Activated naive CD8-positive, alpha-beta T cell treated with anti-CD3 and anti-CD28 coated beads for 36 hours (primary cell): ENCODE measurements around the gene FUT7. TPM values are rescaled to one million over a fixed set of nuclear protein-coding genes. Genes with fewer than 3 reads are reported as not detected.

Experiments used
- DNase-seq: peaks from one replicate; pipeline ENCODE4 v3.0.0; 2021
- H3K27ac Mint-ChIP-seq: one replicate; pipeline ENCODE4 v1.8.0; 2022; ENCODE audit warnings: mild to moderate bottlenecking, moderate library complexity, mixed read lengths
- H3K27me3 Mint-ChIP-seq: one replicate; pipeline ENCODE4 v1.8.0; 2022; ENCODE audit warnings: mild to moderate bottlenecking, mixed read lengths
- H3K36me3 Mint-ChIP-seq: one replicate; pipeline ENCODE4 v1.8.0; 2021; ENCODE audit warnings: mild to moderate bottlenecking, mixed read lengths
- H3K4me1 Mint-ChIP-seq: one replicate; pipeline ENCODE4 v1.8.0; 2021; ENCODE audit warnings: mixed read lengths
- H3K4me3 Mint-ChIP-seq: one replicate; pipeline ENCODE4 v1.8.0; 2022; ENCODE audit warnings: mild to moderate bottlenecking, moderate library complexity, mixed read lengths
- H3K9me3 Mint-ChIP-seq: one replicate; pipeline ENCODE4 v1.8.0; 2022; ENCODE audit warnings: mixed read lengths
- total RNA-seq, 2 experiments: library from RNA; stranded (reverse); gene quantifications; one replicate each; pipeline ENCODE4 v1.2.3, GENCODE V29; 2021

Gene FUT7
- total RNA-seq, 2 experiments from 2014 or later: not detected

DNA sequence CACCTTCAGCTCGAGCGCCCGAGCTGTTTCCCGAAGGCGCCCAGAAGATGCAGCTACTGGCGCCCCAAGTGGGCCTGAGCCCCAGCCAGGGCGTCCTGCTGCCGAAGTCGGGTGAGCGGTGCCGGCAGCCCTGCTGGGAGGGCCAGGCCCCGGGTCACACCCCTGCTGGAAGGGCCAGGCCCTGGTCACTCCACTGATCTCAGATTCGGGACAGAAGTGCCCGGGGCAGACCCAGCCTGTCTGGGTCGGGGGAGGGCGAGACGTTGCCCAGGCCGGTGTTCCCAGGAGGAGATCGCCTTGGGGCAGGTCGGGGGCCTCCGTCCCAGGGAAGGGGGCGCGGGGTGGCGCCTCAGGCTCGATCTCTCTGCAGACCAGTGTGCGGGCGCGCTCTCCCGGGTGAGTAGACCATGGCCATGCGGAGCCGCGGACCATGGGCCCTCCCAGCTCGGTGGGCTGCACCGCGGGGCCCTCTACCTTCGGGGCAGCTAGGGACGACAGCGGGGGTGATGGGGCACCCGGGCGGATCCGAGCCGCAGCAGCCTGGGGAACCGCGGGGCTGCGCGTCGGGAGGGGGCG lies 46.8 kb downstream of the FUT7 start:
- no peak overlapping the region for H3K27ac Mint-ChIP-seq
- H3K9me3 Mint-ChIP-seq: no peaks in the 10 kb centered on the region
- peaks cover 24% of the 10 kb centered on the region for H3K27me3 Mint-ChIP-seq
- no peak overlapping the region for H3K4me3 Mint-ChIP-seq
- DNase-seq: no peak
- no peaks in the 10 kb centered on the region for H3K4me1 Mint-ChIP-seq
- no peaks in the 10 kb centered on the region for H3K36me3 Mint-ChIP-seq

DNA sequence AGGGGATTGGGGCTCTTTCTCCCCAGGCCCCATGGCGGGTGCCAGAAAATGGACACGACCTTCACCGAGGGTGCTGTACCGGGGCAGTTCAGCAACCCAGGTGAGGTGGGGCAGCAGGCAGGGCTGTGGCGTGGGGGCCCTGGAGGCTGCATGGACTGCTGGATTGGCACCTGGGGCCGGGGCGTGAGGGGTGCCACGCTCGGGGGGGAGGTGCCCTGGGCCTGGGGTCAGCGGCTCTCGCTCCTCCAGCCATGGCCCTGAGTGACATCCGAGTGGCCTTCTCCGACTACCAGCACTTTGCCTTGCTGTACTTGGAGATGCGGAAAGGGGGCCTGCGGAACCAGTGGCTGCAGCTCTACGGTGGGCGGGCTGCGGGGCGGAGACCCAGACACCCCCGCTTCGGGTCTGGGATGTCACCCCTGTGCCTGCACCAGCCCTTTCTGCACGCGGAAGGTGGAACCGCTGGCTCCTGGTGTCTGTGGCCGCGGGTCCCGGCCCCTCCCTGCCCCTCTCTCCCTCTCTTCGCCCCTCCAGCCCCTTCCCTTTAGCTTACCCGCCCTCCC lies 47.3 kb downstream of the FUT7 start:
- Mint-ChIP-seq H3K4me3 (no peak overlapping the region), H3K9me3 (no peaks in the 10 kb centered on the region), H3K36me3 (no peaks in the 10 kb centered on the region), H3K27me3 (peaks cover 24% of the 10 kb centered on the region), H3K4me1 (no peaks in the 10 kb centered on the region), H3K27ac (no peak overlapping the region)
- DNase-seq: no peak

DNA sequence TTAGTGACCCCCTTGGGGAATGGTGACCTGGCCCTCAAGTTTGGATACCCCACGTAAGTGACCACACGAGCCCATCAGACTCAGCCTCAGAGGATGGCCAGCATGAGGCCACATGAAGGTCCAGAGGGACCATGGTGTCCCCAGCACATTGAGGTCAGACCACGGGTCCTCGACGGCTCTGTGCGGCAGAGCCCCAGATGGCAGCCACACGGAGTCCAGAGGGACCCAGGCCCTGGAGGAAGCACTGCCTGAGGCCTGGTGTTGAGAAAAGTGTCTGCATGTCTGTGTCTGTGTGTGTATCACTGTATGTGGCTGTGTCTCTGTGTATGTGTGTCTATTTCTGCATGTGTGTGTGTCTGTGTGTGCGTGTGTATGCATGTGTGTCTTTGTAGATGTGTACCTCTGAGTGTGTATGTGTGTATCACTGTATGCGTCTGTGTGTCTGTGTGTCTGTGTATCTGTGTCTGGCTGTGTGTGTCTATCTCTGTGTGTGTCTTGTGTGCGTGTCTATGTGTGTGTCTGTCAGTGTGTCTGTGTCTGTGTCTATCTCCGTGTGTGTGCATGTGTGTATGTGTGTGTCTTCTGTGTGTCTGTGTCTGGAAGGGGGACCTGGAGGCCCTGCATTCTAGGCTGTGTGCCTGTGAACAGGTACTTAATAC lies 48.1 kb downstream of the FUT7 start:
- Mint-ChIP-seq H3K27ac (no peak overlapping the region), H3K9me3 (no peaks in the 10 kb centered on the region), H3K36me3 (no peaks in the 10 kb centered on the region), H3K4me3 (no peak overlapping the region), H3K27me3 (peaks cover 24% of the 10 kb centered on the region), H3K4me1 (no peaks in the 10 kb centered on the region)
- no peak for DNase-seq

DNA sequence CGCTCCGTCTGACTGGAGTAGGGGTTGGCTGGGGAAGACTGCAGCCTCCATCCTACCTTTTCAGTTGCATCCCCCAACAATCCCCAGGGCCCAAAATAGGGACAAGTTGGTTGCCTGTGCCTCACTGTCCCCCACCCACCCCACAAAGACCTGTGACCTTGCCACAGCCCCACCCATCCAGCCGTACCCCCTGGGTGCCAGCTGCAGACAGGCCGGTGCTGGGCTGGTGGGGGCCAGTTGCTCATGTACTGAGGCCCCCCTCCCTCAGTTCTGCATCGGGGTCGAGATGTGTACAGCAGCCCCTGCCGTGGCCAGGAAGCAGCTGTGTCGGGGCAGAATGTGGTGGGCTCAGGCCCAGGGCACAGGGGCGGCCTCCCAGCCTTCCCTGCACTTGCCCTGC lies 48.7 kb downstream of the FUT7 start:
- no peak overlapping the region for H3K27ac Mint-ChIP-seq
- H3K4me1 Mint-ChIP-seq: no peaks in the 10 kb centered on the region
- no peak overlapping the region for H3K4me3 Mint-ChIP-seq
- no peaks in the 10 kb centered on the region for H3K36me3 Mint-ChIP-seq
- DNase-seq: no peak
- no peaks in the 10 kb centered on the region for H3K9me3 Mint-ChIP-seq
- peaks cover 24% of the 10 kb centered on the region for H3K27me3 Mint-ChIP-seq

DNA sequence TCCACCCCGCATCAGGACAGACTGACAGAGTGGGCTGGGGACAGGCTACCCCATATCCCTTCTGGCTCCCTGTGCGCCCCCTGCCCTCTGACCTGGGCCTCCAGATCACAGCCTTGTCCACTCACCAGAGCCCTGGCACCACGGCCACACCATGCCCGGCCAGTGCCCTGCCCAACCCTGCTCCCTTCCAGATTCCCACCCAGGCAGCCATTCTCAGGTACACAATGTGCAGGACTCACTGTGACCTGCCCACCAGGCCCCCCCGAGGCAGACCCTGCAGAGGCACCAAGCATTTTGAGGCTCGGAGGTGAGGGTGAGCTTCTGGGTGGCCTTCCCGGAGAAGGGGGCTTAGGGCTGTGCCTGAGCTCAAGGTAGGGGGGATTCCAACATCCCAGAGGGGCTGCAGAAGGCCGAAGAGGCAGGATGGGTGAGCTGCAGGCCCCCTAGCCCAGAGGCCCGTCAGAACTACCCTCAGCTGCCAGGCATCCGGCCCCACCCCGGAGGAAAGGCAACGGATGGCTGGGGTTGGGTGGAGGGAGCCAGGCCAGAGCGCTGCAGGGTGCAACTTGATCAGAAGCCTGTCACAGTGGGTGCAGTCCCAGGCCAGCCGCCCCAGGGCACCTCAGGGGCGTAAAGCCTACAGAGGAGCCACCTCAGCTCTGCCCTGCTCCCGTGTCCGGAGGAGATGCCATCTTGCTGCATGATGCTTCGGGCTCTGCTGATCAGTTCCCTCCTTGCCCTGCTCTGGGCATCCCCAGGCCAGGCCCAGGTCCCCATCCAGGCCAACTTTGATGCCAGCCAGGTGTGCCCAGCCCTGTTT lies 49.4 kb downstream of the FUT7 start, which contains the start of gene LCNL1:
Gene LCNL1, plus strand, starts transcription at position 762 of the 820 bp plus-strand sequence. CDS start 594 bp downstream, outside the sequence.
- Mint-ChIP-seq H3K4me1 (no peaks in the 10 kb centered on the region), H3K4me3 (no peak within 1 kb of the TSS), H3K36me3 (no peaks in the 10 kb centered on the region), H3K9me3 (no peaks in the 10 kb centered on the region), H3K27ac (no peak within 1 kb of the TSS), H3K27me3 (peaks cover 24% of the 10 kb centered on the region)
- DNase-seq: no peak

DNA sequence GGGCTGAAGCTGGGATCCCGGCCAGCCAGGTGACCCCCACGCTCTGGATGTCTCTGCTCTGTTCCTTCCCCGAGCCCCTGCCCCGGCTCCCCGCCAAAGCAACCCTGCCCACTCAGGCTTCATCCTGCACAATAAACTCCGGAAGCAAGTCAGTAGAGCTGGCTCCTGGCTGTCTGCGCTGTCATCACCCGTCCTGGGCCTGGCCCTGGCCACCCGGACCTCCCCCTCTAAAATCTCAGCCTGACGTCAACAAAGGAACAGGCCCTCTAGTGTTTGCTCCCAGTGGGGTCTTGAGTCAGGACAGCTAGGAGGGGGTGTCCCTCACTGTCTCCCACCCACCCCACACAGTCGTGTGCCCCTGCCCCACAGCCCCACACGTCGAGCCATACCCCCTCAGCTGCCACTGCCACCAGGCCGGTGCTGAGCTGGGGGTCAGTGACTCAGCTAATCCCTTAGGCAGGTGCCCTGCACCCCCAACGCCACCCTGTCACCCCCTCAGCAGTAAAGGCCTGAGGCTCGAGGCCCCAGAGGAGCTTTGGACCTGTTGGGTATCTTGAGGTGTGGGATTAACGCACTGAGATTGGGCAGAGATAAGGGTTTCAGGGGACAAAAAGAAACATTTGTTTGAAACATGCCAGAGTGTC lies 50.2 kb downstream of the FUT7 start:
- H3K4me3 Mint-ChIP-seq: no peak overlapping the region
- H3K27ac Mint-ChIP-seq: no peak overlapping the region
- no peaks in the 10 kb centered on the region for H3K9me3 Mint-ChIP-seq
- H3K36me3 Mint-ChIP-seq: no peaks in the 10 kb centered on the region
- no peaks in the 10 kb centered on the region for H3K4me1 Mint-ChIP-seq
- no peak for DNase-seq
- peaks cover 24% of the 10 kb centered on the region for H3K27me3 Mint-ChIP-seq

DNA sequence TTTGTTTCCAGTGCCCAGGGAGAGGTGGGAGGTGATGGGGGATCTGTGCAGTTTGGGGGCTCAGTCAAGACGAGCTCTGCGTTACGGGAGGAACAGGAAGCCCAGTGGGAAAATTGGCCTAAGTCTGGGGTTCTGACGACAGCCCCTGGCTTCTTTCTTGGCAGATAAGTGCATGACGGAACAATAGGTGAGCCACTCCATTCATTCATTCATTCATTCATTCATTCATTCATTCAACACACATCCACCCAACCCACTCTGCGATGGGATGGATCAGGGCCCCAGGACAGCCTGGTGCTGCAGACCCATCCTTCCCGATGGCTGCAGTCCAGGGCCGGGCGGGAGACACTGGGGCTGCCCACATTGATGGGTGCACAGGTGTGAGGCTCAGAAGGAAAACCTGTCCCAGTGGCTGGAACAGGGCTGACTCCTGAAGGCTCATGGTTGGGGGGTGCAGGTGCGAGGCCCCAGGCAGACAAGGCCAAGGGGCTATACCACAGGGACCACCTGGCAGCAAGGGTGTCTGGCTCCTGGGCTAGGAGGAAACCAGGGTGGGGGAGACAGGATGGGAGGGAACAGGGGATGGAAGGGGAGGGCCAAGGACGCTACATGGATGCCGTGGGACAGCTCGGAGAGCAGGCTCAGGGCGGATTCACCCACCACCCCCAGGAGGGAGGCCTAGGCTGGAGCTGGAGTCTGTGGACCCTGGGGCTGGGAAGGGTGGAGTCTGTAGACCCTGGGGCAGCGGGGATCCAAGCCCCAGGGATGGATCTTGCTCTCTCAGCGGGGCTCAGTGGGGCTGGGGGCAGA lies 51.0 kb downstream of the FUT7 start:
- Mint-ChIP-seq H3K4me3 (no peak overlapping the region), H3K9me3 (no peaks in the 10 kb centered on the region), H3K27me3 (peaks cover 22% of the 10 kb centered on the region), H3K27ac (no peak overlapping the region), H3K4me1 (peaks cover 5% of the 10 kb centered on the region), H3K36me3 (no peaks in the 10 kb centered on the region)
- DNase-seq: no peak

Other genes starting within 250 kb of the FUT7 start
- gene TMEM141, start 240.7 kb downstream of the FUT7 start, total RNA-seq: 10 to 100 TPM; 49.3 to 49.6 TPM
- gene CCDC183, start 235.8 kb downstream of the FUT7 start, total RNA-seq: under 1 TPM in 1 of 2 experiments, not detected in 1; 0.43 TPM
- gene RABL6, start 224.1 kb downstream of the FUT7 start, total RNA-seq: 10 to 100 TPM; 87.0 to 88.3 TPM
- gene AJM1, start 189.6 kb downstream of the FUT7 start, total RNA-seq: 1 to 10 TPM; 2.8 to 3.1 TPM
- 10 to 100 TPM; 93.0 to 97.8 TPM for gene PHPT1, start 182.7 kb downstream of the FUT7 start, total RNA-seq
- gene MAMDC4, start 179.7 kb downstream of the FUT7 start, total RNA-seq: 10 to 100 TPM; 10.9 to 12.6 TPM
- gene EDF1, start 165.8 kb downstream of the FUT7 start, total RNA-seq: 100 to 1,000 TPM; 276 to 284 TPM
- 10 to 100 TPM; 38.8 to 45.8 TPM for gene TRAF2, start 145.6 kb downstream of the FUT7 start, total RNA-seq
- 10 to 100 TPM; 55.6 to 59.3 TPM for gene FBXW5, start 87.3 kb downstream of the FUT7 start, total RNA-seq
- under 1 TPM in 1 of 2 experiments, not detected in 1; 0.90 TPM for gene C8G, start 86.8 kb downstream of the FUT7 start, total RNA-seq
- gene LCN12, start 79.8 kb downstream of the FUT7 start, total RNA-seq: 1 to 10 TPM in 1 of 2 experiments, under 1 TPM in 1; 0.84 to 1.2 TPM
- not detected for gene PTGDS, start 54.6 kb downstream of the FUT7 start, total RNA-seq
- not detected for gene LCNL1, start 49.1 kb downstream of the FUT7 start, total RNA-seq
- 10 to 100 TPM; 57.2 to 60.1 TPM for gene PAXX, start 39.7 kb downstream of the FUT7 start, total RNA-seq
- not detected for gene CLIC3, start 35.5 kb downstream of the FUT7 start, total RNA-seq
- 1 to 10 TPM; 4.2 to 4.9 TPM for gene ABCA2, start 3.9 kb downstream of the FUT7 start, total RNA-seq
- gene NPDC1, start 14.1 kb upstream of the FUT7 start, total RNA-seq: 10 to 100 TPM; 13.2 to 13.5 TPM
- gene ENTPD2, start 22.0 kb upstream of the FUT7 start, total RNA-seq: not detected
- 10 to 100 TPM; 15.2 to 15.4 TPM for gene SAPCD2, start 38.5 kb upstream of the FUT7 start, total RNA-seq
- gene UAP1L1, start 45.4 kb upstream of the FUT7 start, total RNA-seq: 10 to 100 TPM; 22.9 to 23.5 TPM
- gene MAN1B1, start 54.9 kb upstream of the FUT7 start, total RNA-seq: 10 to 100 TPM; 24.7 to 25.1 TPM
- gene DPP7, start 82.6 kb upstream of the FUT7 start, total RNA-seq: 100 to 1,000 TPM; 267 to 289 TPM
- not detected for gene GRIN1, start 107.1 kb upstream of the FUT7 start, total RNA-seq
- gene LRRC26, start 138.0 kb upstream of the FUT7 start, total RNA-seq: not detected
- gene TMEM210, start 140.0 kb upstream of the FUT7 start, total RNA-seq: not detected
- gene ANAPC2, start 156.5 kb upstream of the FUT7 start, total RNA-seq: 10 to 100 TPM; 42.6 to 48.3 TPM
- gene SSNA1, start 156.6 kb upstream of the FUT7 start, total RNA-seq: 10 to 100 TPM; 78.1 to 80.1 TPM
- 1 to 10 TPM; 7.3 to 7.6 TPM for gene TPRN, start 168.7 kb upstream of the FUT7 start, total RNA-seq
- gene TMEM203, start 173.6 kb upstream of the FUT7 start, total RNA-seq: 10 to 100 TPM; 37.9 TPM
- 10 to 100 TPM; 37.6 to 38.8 TPM for gene NDOR1, start 173.6 kb upstream of the FUT7 start, total RNA-seq
- 1 to 10 TPM; 6.0 to 7.1 TPM for gene RNF208, start 190.2 kb upstream of the FUT7 start, total RNA-seq
- under 1 TPM; 0.32 to 0.49 TPM for gene CYSRT1, start 193.1 kb upstream of the FUT7 start, total RNA-seq
- gene RNF224, start 195.4 kb upstream of the FUT7 start, total RNA-seq: not detected
- gene SLC34A3, start 198.8 kb upstream of the FUT7 start, total RNA-seq: not detected
- 100 to 1,000 TPM; 271 to 274 TPM for gene TUBB4B, start 209.2 kb upstream of the FUT7 start, total RNA-seq
- gene STPG3, start 219.2 kb upstream of the FUT7 start, total RNA-seq: not detected
- gene NELFB, start 223.2 kb upstream of the FUT7 start, total RNA-seq: 10 to 100 TPM; 54.4 to 56.4 TPM
- 1 to 10 TPM; 3.6 to 3.9 TPM for gene TOR4A, start 245.6 kb upstream of the FUT7 start, total RNA-seq